ENCODE results near the gene TOMM40L. TPM values are rescaled to one million over a fixed set of nuclear protein-coding genes. Genes with fewer than 3 reads are reported as not detected.

Gene TOMM40L
- total RNA-seq, 2 experiments from 2014 or later = 11.0 to 20.1 TPM

DNA sequence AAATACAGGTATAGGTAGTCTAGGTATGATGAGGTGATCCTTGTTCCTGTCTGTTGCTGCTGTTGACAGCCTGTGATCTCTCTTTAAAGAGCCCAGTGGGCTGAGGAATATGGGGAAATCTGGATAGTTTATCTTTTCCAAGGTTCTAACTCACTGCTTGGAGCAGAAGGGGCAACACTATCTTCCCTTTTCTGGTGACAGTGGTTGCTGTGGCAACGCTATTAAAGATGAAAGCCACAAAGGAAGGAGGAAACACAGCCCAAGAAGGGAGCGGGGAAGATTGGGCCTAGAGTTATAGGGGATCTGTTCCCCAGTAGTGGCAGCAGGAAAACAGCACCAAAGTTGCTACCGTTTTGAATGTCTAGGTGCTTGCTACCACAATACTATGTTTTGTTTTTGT lies 41.5 kb downstream of the TOMM40L start:
- no peaks in the 10 kb centered on the region for H3K9me2 ChIP-seq (ENCODE audit: insufficient read depth, low read length)
- BruUV-seq (replicated peaks) = no TSS peak
- no peaks in the 10 kb centered on the region for H3K4me1 ChIP-seq (ENCODE audit: insufficient read depth, low read length, poor library complexity, severe bottlenecking)
- H4K20me1 ChIP-seq (ENCODE audit: insufficient read depth, low read length) = no peaks in the 10 kb centered on the region
- no peaks in the 10 kb centered on the region for H3K9me3 ChIP-seq (ENCODE audit: low read length)
- no peaks in the 10 kb centered on the region for H3K36me3 ChIP-seq (ENCODE audit: insufficient read depth, low read length)
- TF ChIP-seq CTCF (conservative IDR thresholded peaks at IDR 0.05; ENCODE audit: low read length) (no peak), EZH2phosphoT487 (IDR thresholded peaks at IDR 0.05; ENCODE audit: borderline replicate concordance, low read depth, low read length) (no peak)
- H3K4me3 ChIP-seq (ENCODE audit: low read depth, low read length, poor library complexity, severe bottlenecking) = no peak overlapping the region
- no peak overlapping the region for H3K4me2 ChIP-seq (ENCODE audit: low read length)
- no peak for DNase-seq (ENCODE audit: low spot score)
- intact Hi-C loops (cut with micrococcal nuclease; ENCODE audit: unreplicated experiment) = no loop called here
- H3K79me2 ChIP-seq (ENCODE audit: insufficient read depth, low read depth, low read length) = no peaks in the 10 kb centered on the region
- no peak overlapping the region for H2AFZ ChIP-seq (ENCODE audit: low read length)
- ChIA-PET POLR2A (no interaction called here), CTCF (ENCODE audit: unreplicated experiment) (no interaction called here)
- no peak overlapping the region for H3K27ac ChIP-seq (ENCODE audit: low read depth, low read length, poor library complexity, severe bottlenecking)

DNA sequence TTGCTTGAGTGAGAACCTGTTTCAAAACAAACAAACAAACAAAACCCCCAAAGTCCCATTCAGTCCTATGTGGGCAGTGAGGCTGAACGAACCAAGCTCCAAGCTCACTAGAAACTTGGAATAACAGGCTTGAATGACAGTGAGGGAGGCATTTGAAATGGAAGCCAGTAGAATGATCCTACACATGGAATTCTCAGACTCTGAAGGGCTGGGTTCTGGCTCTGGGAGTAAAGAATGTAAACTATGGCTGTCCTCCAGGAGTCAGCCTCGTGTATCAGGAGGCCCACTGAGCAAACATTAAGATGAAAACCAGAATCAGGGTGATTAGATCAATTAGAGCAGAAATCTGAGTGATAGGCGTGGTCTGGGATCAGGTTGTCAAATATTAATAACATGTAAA lies 47.5 kb downstream of the TOMM40L start:
- TF ChIP-seq CTCF (conservative IDR thresholded peaks at IDR 0.05; ENCODE audit: low read length) (no peak), EZH2phosphoT487 (IDR thresholded peaks at IDR 0.05; ENCODE audit: borderline replicate concordance, low read depth, low read length) (no peak)
- DNase-seq (ENCODE audit: low spot score) = no peak
- Histone ChIP-seq H3K27ac (ENCODE audit: low read depth, low read length, poor library complexity, severe bottlenecking) (no peak overlapping the region), H4K20me1 (ENCODE audit: insufficient read depth, low read length) (no peaks in the 10 kb centered on the region), H3K9me2 (ENCODE audit: insufficient read depth, low read length) (no peaks in the 10 kb centered on the region), H3K4me3 (ENCODE audit: low read depth, low read length, poor library complexity, severe bottlenecking) (no peak overlapping the region), H2AFZ (ENCODE audit: low read length) (no peak overlapping the region), H3K4me2 (ENCODE audit: low read length) (no peak overlapping the region), H3K79me2 (ENCODE audit: insufficient read depth, low read depth, low read length) (no peaks in the 10 kb centered on the region), H3K36me3 (ENCODE audit: insufficient read depth, low read length) (no peaks in the 10 kb centered on the region), H3K9me3 (ENCODE audit: low read length) (no peaks in the 10 kb centered on the region), H3K4me1 (ENCODE audit: insufficient read depth, low read length, poor library complexity, severe bottlenecking) (no peaks in the 10 kb centered on the region)
- no TSS peak for BruUV-seq (replicated peaks)
- CTCF ChIA-PET (ENCODE audit: unreplicated experiment) = no interaction called here
- POLR2A ChIA-PET = no interaction called here
- intact Hi-C loops (cut with micrococcal nuclease; ENCODE audit: unreplicated experiment) = no loop called here

GRCh38 chr1:161274874-161275273 lies 49.0 kb downstream of the TOMM40L start:
- H3K4me3 ChIP-seq (ENCODE audit: low read depth, low read length, poor library complexity, severe bottlenecking) = no peak overlapping the region
- H3K27ac ChIP-seq (ENCODE audit: low read depth, low read length, poor library complexity, severe bottlenecking) = no peak overlapping the region
- no peak overlapping the region for H3K4me2 ChIP-seq (ENCODE audit: low read length)
- H2AFZ ChIP-seq (ENCODE audit: low read length) = no peak overlapping the region
- intact Hi-C loops (cut with micrococcal nuclease; ENCODE audit: unreplicated experiment) = no loop called here
- BruUV-seq (replicated peaks) = no TSS peak
- DNase-seq (ENCODE audit: low spot score) = no peak
- TF ChIP-seq CTCF (conservative IDR thresholded peaks at IDR 0.05; ENCODE audit: low read length) (no peak), EZH2phosphoT487 (IDR thresholded peaks at IDR 0.05; ENCODE audit: borderline replicate concordance, low read depth, low read length) (no peak)
- CTCF ChIA-PET (ENCODE audit: unreplicated experiment) = interaction anchor here (0.6 kb wide), 1 partner anchor 115 kb away, joined by 6 read pairs; no protein-coding TSS in a partner anchor
- H3K36me3 ChIP-seq (ENCODE audit: insufficient read depth, low read length) = no peaks in the 10 kb centered on the region
- no peaks in the 10 kb centered on the region for H4K20me1 ChIP-seq (ENCODE audit: insufficient read depth, low read length)
- POLR2A ChIA-PET = interaction anchor here (0.5 to 0.6 kb wide), 2 partner anchors 40 to 47 kb away, joined by 3 to 5 read pairs; no protein-coding TSS in a partner anchor
- H3K9me2 ChIP-seq (ENCODE audit: insufficient read depth, low read length) = no peaks in the 10 kb centered on the region
- no peaks in the 10 kb centered on the region for H3K79me2 ChIP-seq (ENCODE audit: insufficient read depth, low read depth, low read length)
- no peaks in the 10 kb centered on the region for H3K4me1 ChIP-seq (ENCODE audit: insufficient read depth, low read length, poor library complexity, severe bottlenecking)
- no peaks in the 10 kb centered on the region for H3K9me3 ChIP-seq (ENCODE audit: low read length)

Small RNA genes within 50 kb of the gene (microRNA-seq; reads per million reads assigned to microRNA genes)
- gene MIR5187 (ENCODE audit: borderline replicate concordance) = 3.0 reads per million

Other genes with a start within 250 kb of the TOMM40L start
- gene F11R, start 204.9 kb upstream of the TOMM40L start, total RNA-seq (2014; rRNA removed; shearing (Covaris generic)) = 11.7 and 13.5 TPM in 2 replicates
- 16.0 and 25.0 TPM in 2 replicates for gene F11R, start 204.9 kb upstream of the TOMM40L start, total RNA-seq (2022)
- gene TSTD1, start 187.1 kb upstream of the TOMM40L start, total RNA-seq (2014; rRNA removed; shearing (Covaris generic)) = 164 and 206 TPM in 2 replicates
- 73.4 and 89.2 TPM in 2 replicates for gene TSTD1, start 187.1 kb upstream of the TOMM40L start, total RNA-seq (2022)
- 83.1 and 97.5 TPM in 2 replicates for gene USF1, start 180.1 kb upstream of the TOMM40L start, total RNA-seq (2014; rRNA removed; shearing (Covaris generic))
- 57.6 and 60.9 TPM in 2 replicates for gene USF1, start 180.1 kb upstream of the TOMM40L start, total RNA-seq (2022)
- 56.2 and 62.9 TPM in 2 replicates for gene ARHGAP30, start 156.2 kb upstream of the TOMM40L start, total RNA-seq (2014; rRNA removed; shearing (Covaris generic))
- gene ARHGAP30, start 156.2 kb upstream of the TOMM40L start, total RNA-seq (2022) = 86.7 and 101 TPM in 2 replicates
- not detected in 2 replicates for gene NECTIN4, start 136.5 kb upstream of the TOMM40L start, total RNA-seq (2014; rRNA removed; shearing (Covaris generic))
- not detected in 2 replicates for gene NECTIN4, start 136.5 kb upstream of the TOMM40L start, total RNA-seq (2022)
- gene KLHDC9, start 127.7 kb upstream of the TOMM40L start, total RNA-seq (2014; rRNA removed; shearing (Covaris generic)) = 0.95 and 2.7 TPM in 2 replicates
- 1.3 and 3.0 TPM in 2 replicates for gene KLHDC9, start 127.7 kb upstream of the TOMM40L start, total RNA-seq (2022)
- gene PFDN2, start 108.0 kb upstream of the TOMM40L start, total RNA-seq (2014; rRNA removed; shearing (Covaris generic)) = 52.7 and 55.6 TPM in 2 replicates
- 79.5 and 95.3 TPM in 2 replicates for gene PFDN2, start 108.0 kb upstream of the TOMM40L start, total RNA-seq (2022)
- 30.2 and 42.7 TPM in 2 replicates for gene NIT1, start 108.0 kb upstream of the TOMM40L start, total RNA-seq (2014; rRNA removed; shearing (Covaris generic))
- gene NIT1, start 108.0 kb upstream of the TOMM40L start, total RNA-seq (2022) = 46.5 and 53.1 TPM in 2 replicates
- 21.1 and 28.5 TPM in 2 replicates for gene DEDD, start 93.4 kb upstream of the TOMM40L start, total RNA-seq (2014; rRNA removed; shearing (Covaris generic))
- gene DEDD, start 93.4 kb upstream of the TOMM40L start, total RNA-seq (2022) = 36.9 and 41.9 TPM in 2 replicates
- 61.2 and 87.7 TPM in 2 replicates for gene UFC1, start 72.1 kb upstream of the TOMM40L start, total RNA-seq (2014; rRNA removed; shearing (Covaris generic))
- 79.4 and 80.9 TPM in 2 replicates for gene UFC1, start 72.1 kb upstream of the TOMM40L start, total RNA-seq (2022)
- 18.4 and 19.6 TPM in 2 replicates for gene USP21, start 66.6 kb upstream of the TOMM40L start, total RNA-seq (2014; rRNA removed; shearing (Covaris generic))
- gene USP21, start 66.6 kb upstream of the TOMM40L start, total RNA-seq (2022) = 29.5 and 34.0 TPM in 2 replicates
- 40.1 and 42.0 TPM in 2 replicates for gene PPOX, start 59.6 kb upstream of the TOMM40L start, total RNA-seq (2014; rRNA removed; shearing (Covaris generic))
- 45.5 and 53.2 TPM in 2 replicates for gene PPOX, start 59.6 kb upstream of the TOMM40L start, total RNA-seq (2022)
- gene B4GALT3, start 48.6 kb upstream of the TOMM40L start, total RNA-seq (2014; rRNA removed; shearing (Covaris generic)) = 36.2 and 39.1 TPM in 2 replicates
- gene B4GALT3, start 48.6 kb upstream of the TOMM40L start, total RNA-seq (2022) = 41.7 and 49.8 TPM in 2 replicates
- gene ADAMTS4, start 27.0 kb upstream of the TOMM40L start, total RNA-seq (2014; rRNA removed; shearing (Covaris generic)) = 0.03 TPM in 2 replicates
- 0.07 and 0.15 TPM in 2 replicates for gene ADAMTS4, start 27.0 kb upstream of the TOMM40L start, total RNA-seq (2022)
- 62.9 and 76.4 TPM in 2 replicates for gene NDUFS2, start 23.7 kb upstream of the TOMM40L start, total RNA-seq (2014; rRNA removed; shearing (Covaris generic))
- 72.1 and 73.4 TPM in 2 replicates for gene NDUFS2, start 23.7 kb upstream of the TOMM40L start, total RNA-seq (2022)
- 3.2 TPM in 1 of 2 replicates, not detected in the other for gene FCER1G, start 10.8 kb upstream of the TOMM40L start, total RNA-seq (2014; rRNA removed; shearing (Covaris generic))
- gene FCER1G, start 10.8 kb upstream of the TOMM40L start, total RNA-seq (2022) = 0.88 and 1.2 TPM in 2 replicates
- gene APOA2, start 2.4 kb upstream of the TOMM40L start, total RNA-seq (2014; rRNA removed; shearing (Covaris generic)) = not detected in 2 replicates
- not detected in 2 replicates for gene APOA2, start 2.4 kb upstream of the TOMM40L start, total RNA-seq (2022)
- gene NR1I3, start 12.1 kb downstream of the TOMM40L start, total RNA-seq (2014; rRNA removed; shearing (Covaris generic)) = not detected in 2 replicates
- gene NR1I3, start 12.1 kb downstream of the TOMM40L start, total RNA-seq (2022) = not detected in 2 replicates
- gene PCP4L1, start 32.7 kb downstream of the TOMM40L start, total RNA-seq (2014; rRNA removed; shearing (Covaris generic)) = not detected in 2 replicates
- not detected in 2 replicates for gene PCP4L1, start 32.7 kb downstream of the TOMM40L start, total RNA-seq (2022)
- gene MPZ, start 83.9 kb downstream of the TOMM40L start, total RNA-seq (2014; rRNA removed; shearing (Covaris generic)) = 4.2 and 4.5 TPM in 2 replicates
- 9.0 and 10.8 TPM in 2 replicates for gene MPZ, start 83.9 kb downstream of the TOMM40L start, total RNA-seq (2022)
- 17.9 and 20.6 TPM in 2 replicates for gene SDHC, start 88.3 kb downstream of the TOMM40L start, total RNA-seq (2014; rRNA removed; shearing (Covaris generic))
- gene SDHC, start 88.3 kb downstream of the TOMM40L start, total RNA-seq (2022) = 149 and 175 TPM in 2 replicates
- not detected in 2 replicates for gene CFAP126, start 141.8 kb downstream of the TOMM40L start, total RNA-seq (2014; rRNA removed; shearing (Covaris generic))
- gene CFAP126, start 141.8 kb downstream of the TOMM40L start, total RNA-seq (2022) = not detected in 2 replicates